WTC11 (cell line): ENCODE results near the gene PCDH1. TPM values are rescaled to one million over a fixed set of nuclear protein-coding genes. Genes with fewer than 3 reads are reported as not detected.
"Not testable (repeated sequence)": the region's sequence is repeated elsewhere in the genome, so short reads cannot be mapped to it uniquely, and the experiment has no call there.

Experiments
- ATAC-seq: fragments of 200-7000 bp; cut with Tn5 transposase; 2 replicates; pipeline ENCODE4 v1.10.0; 2021; ENCODE audit warnings: mild to moderate bottlenecking, moderate library complexity
- CTCF ChIA-PET: fragments of 300-600 bp; sonication (Branson Sonifier 250); formaldehyde crosslinking; loops from one replicate; lab custom pipeline; 2021; ENCODE audit warnings: antibody characterized with exemption; lab: Charles Lee
- POLR2A ChIA-PET: fragments of 350-600 bp; sonication (Branson Sonifier 250); formaldehyde crosslinking; loops from one replicate; lab custom pipeline; 2021; ENCODE audit warnings: antibody characterized with exemption; lab: Charles Lee
- DNase-seq: peaks from one replicate; pipeline ENCODE4 v3.0.0; 2021; ENCODE audit warnings: low spot score
- H3K27ac Mint-ChIP-seq: 2 replicates; pipeline ENCODE4 v1.8.0; 2021; ENCODE audit warnings: mixed read lengths
- H3K27me3 Mint-ChIP-seq: 2 replicates; pipeline ENCODE4 v1.8.0; 2021; ENCODE audit warnings: low read depth, mild to moderate bottlenecking, moderate library complexity, mixed read lengths
- H3K36me3 Mint-ChIP-seq: 2 replicates; pipeline ENCODE4 v1.8.0; 2021; ENCODE audit warnings: mixed read lengths
- H3K4me1 Mint-ChIP-seq: 2 replicates; pipeline ENCODE4 v1.8.0; 2022; ENCODE audit warnings: mixed read lengths
- H3K4me3 Mint-ChIP-seq: 2 replicates; pipeline ENCODE4 v1.8.0; 2021; ENCODE audit warnings: mild to moderate bottlenecking, moderate library complexity, mixed read lengths
- H3K9me3 Mint-ChIP-seq: 2 replicates; pipeline ENCODE4 v1.8.0; 2021; ENCODE audit warnings: mixed read lengths
- AFF4 ChIP-seq: sonication (generic); formaldehyde crosslinking; IDR thresholded peaks from 2 replicates; pipeline ENCODE4 v1.8.1; 2023; ENCODE audit warnings: mild to moderate bottlenecking, missing genetic modification reagents, borderline replicate concordance
- E2F5 ChIP-seq: sonication (generic); formaldehyde crosslinking; IDR thresholded peaks from 2 replicates; pipeline ENCODE4 v1.8.1; 2022; ENCODE audit warnings: mild to moderate bottlenecking, moderate library complexity, missing genetic modification reagents
- ERG ChIP-seq: fragments of 250-450 bp; sonication (Bioruptor Pico); IDR thresholded peaks from 2 replicates; pipeline ENCODE4 v1.8.0; 2021; ENCODE audit warnings: mild to moderate bottlenecking
- GRHL2 ChIP-seq: fragments of 250-450 bp; sonication (Bioruptor Pico); IDR thresholded peaks from 2 replicates; pipeline ENCODE4 v1.8.0; 2022; ENCODE audit warnings: mild to moderate bottlenecking, moderate library complexity; ENCODE audit not compliant: insufficient replicate concordance, severe bottlenecking
- GTF2I ChIP-seq: fragments of 250-450 bp; sonication (Bioruptor Pico); conservative IDR thresholded peaks from 2 replicates; pipeline ENCODE4 v1.4.0; 2021; ENCODE audit warnings: mild to moderate bottlenecking
- NFATC4 ChIP-seq: fragments of 250-450 bp; sonication (Bioruptor Pico); IDR thresholded peaks from 2 replicates; pipeline ENCODE4 v1.9.0; 2021; ENCODE audit warnings: mild to moderate bottlenecking
- NFE2L1 ChIP-seq: sonication (generic); formaldehyde crosslinking; IDR thresholded peaks from 2 replicates; pipeline ENCODE4 v1.8.1; 2023; ENCODE audit warnings: missing genetic modification reagents
- PREB ChIP-seq: sonication (generic); formaldehyde crosslinking; IDR thresholded peaks from 2 replicates; pipeline ENCODE4 v1.8.1; 2022; ENCODE audit warnings: mild to moderate bottlenecking, missing genetic modification reagents, moderate library complexity, borderline replicate concordance
- SOX15 ChIP-seq: fragments of 250-450 bp; sonication (Bioruptor Pico); IDR thresholded peaks from 2 replicates; pipeline ENCODE4 v1.9.0; 2021; ENCODE audit warnings: mild to moderate bottlenecking
- SP1 ChIP-seq: sonication (generic); formaldehyde crosslinking; conservative IDR thresholded peaks from 2 replicates; pipeline ENCODE4 v1.8.1; 2022; ENCODE audit warnings: missing genetic modification reagents
- TEAD1 ChIP-seq: sonication (generic); formaldehyde crosslinking; IDR thresholded peaks from 2 replicates; pipeline ENCODE4 v1.8.0; 2022; ENCODE audit warnings: mild to moderate bottlenecking, missing genetic modification reagents
- TEAD4 ChIP-seq: sonication (generic); formaldehyde crosslinking; IDR thresholded peaks from 2 replicates; pipeline ENCODE4 v1.8.0; 2022; ENCODE audit warnings: mild to moderate bottlenecking, missing genetic modification reagents
- ZNF281 ChIP-seq: sonication (generic); formaldehyde crosslinking; IDR thresholded peaks from 2 replicates; pipeline ENCODE4 v1.8.0; 2023; ENCODE audit warnings: mild to moderate bottlenecking, missing genetic modification reagents
- ZNF396 ChIP-seq: fragments of 250-450 bp; sonication (Bioruptor Pico); IDR thresholded peaks from 2 replicates; pipeline ENCODE4 v1.8.0; 2021; ENCODE audit warnings: mild to moderate bottlenecking, moderate library complexity, borderline replicate concordance
- ZNF425 ChIP-seq: fragments of 250-450 bp; sonication (Bioruptor Pico); conservative IDR thresholded peaks from 2 replicates; pipeline ENCODE4 v1.9.0; 2021; ENCODE audit warnings: mild to moderate bottlenecking
- total RNA-seq: library from RNA; stranded (reverse); gene quantifications from 3 replicates; pipeline ENCODE4 v1.2.3, GENCODE V29; 2021

The PCDH1 gene
- total RNA-seq, 1 experiment from 2014 or later = 105 TPM

GRCh38 chr5:141902015-141902814 is 24.0 kb upstream of the PCDH1 start (continued):
- TF ChIP-seq ZNF425 = no peak

GRCh38 chr5:141898448-141899049 is 20.3 kb upstream of the PCDH1 start:
- Mint-ChIP-seq H3K4me3 (no peak overlapping the region), H3K27me3 (no peaks in the 10 kb centered on the region), H3K36me3 (peaks cover 2% of the 10 kb centered on the region; the same call in 1 of the 2 replicates), H3K27ac (no peak overlapping the region), H3K4me1 (peaks cover 9% of the 10 kb centered on the region; the same call in 1 of the 2 replicates), H3K9me3 (peaks cover 14% of the 10 kb centered on the region; the same call in 1 of the 2 replicates)
- DNase-seq = no peak
- ChIA-PET POLR2A (no interaction called here), CTCF (no interaction called here)
- TF ChIP-seq ZNF396 = no peak
- TF ChIP-seq GTF2I = no peak
- TF ChIP-seq ERG (CRISPR knock-in tag) = no peak
- TF ChIP-seq SOX15 (CRISPR knock-in tag) = no peak
- no peak for TF ChIP-seq PREB (CRISPR knock-in tag)
- no peak for ATAC-seq

- H3K36me3 Mint-ChIP-seq = peaks cover 2% of the 10 kb centered on the region; the same call in 1 of the 2 replicates
- POLR2A ChIA-PET = no interaction called here
- CTCF ChIA-PET = interaction anchor here (1.1 kb wide), 1 partner anchor 18 kb away, joined by 4 read pairs; no protein-coding TSS in a partner anchor
- ATAC-seq (no peak), DNase-seq (no peak)
- H3K9me3 Mint-ChIP-seq = peaks cover 14% of the 10 kb centered on the region; the same call in 1 of the 2 replicates
- H3K4me1 Mint-ChIP-seq = peaks cover 2% of the 10 kb centered on the region; the same call in 1 of the 2 replicates
- no peak overlapping the region for H3K4me3 Mint-ChIP-seq
- no peaks in the 10 kb centered on the region for H3K27me3 Mint-ChIP-seq
- TF ChIP-seq TEAD1 (CRISPR knock-in tag) = no peak
- no peak for TF ChIP-seq NFATC4 (CRISPR knock-in tag)
- TF ChIP-seq E2F5 (CRISPR knock-in tag) = no peak
- no peak for TF ChIP-seq ZNF281 (CRISPR knock-in tag)
- no peak for TF ChIP-seq SP1 (CRISPR knock-in tag)
- no peak for TF ChIP-seq AFF4
- no peak for TF ChIP-seq TEAD4 (CRISPR knock-in tag)
- no peak for TF ChIP-seq NFE2L1 (CRISPR knock-in tag)
- TF ChIP-seq GRHL2 (CRISPR knock-in tag) = no peak
- no peak overlapping the region for H3K27ac Mint-ChIP-seq
Observed at GRCh38 chr5:141897425-141897824, 19.2 kb upstream of the PCDH1 start.

GRCh38 chr5:141890429-141890828 is 12.2 kb upstream of the PCDH1 start:
- H3K36me3 Mint-ChIP-seq, H3K4me1 Mint-ChIP-seq, H3K4me3 Mint-ChIP-seq, DNase-seq, H3K27me3 Mint-ChIP-seq, ATAC-seq, H3K9me3 Mint-ChIP-seq, H3K27ac Mint-ChIP-seq: not testable (repeated sequence)
- ChIA-PET CTCF (interaction anchor here (0.6 to 3.5 kb wide), 8 partner anchors 9 to 503 kb away, joined by 3 to 30 read pairs (median 6); partner anchors contain the start of genes DELE1, PCDH1 and PCDHGB4), POLR2A (interaction anchor here (0.7 kb wide), 1 partner anchor 120 kb away, joined by 3 read pairs; no protein-coding TSS in a partner anchor)
